ENCODE measurements around the gene CERKL.

CERKL gene

DNA sequence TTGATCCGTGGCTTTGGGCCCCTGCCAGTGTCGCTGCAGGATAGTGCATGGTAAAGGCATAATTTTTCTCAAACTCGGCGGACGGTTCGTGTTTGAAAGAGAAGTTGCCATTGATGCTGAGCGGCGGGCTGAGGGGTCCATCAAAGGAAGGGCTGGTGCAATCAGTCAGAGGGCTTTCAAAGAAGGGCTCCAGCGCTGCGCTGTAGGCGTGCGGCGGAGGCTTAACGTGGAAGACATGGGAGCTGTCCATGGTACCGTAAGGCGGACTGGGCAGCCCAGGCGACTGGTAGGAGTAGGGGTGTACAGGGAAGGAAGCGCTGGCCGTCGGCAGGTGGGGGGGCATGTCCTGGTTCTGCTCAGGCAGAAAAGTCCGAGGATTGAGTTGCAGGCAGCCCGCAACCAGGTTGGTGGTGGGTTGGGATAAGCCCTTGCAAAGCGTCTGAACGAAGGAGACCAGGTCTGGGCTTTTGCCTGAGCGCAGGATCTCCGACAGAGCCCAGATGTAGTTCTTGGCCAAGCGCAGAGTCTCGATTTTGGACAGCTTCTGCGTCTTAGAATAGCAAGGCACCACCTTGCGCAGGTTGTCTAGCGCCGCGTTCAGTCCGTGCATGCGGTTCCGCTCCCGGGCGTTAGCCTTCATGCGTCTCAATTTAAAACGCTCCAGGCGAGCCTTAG, 21.1 kb upstream of the CERKL start:
- DNase-seq, result no peak

DNA sequence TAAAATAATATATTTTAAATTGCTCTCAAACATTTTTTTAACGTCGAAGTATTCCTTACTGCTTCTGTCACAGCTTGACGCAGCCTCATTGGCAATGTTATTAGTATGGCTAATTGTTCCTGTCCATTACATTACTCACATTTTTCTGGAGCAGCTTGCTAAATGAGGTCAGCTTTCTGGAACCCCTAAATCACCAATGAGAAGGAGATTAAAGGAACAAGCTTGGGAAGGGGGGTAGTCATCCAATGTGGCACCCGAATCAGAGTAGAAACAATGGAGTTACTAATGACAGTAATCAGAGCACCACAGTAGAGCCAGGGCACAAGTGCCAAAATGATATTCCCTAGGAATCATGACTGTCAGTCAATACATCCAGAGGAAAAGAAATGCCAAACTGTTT, 18.3 kb upstream of the CERKL start:
- DNase-seq, result no peak

DNA sequence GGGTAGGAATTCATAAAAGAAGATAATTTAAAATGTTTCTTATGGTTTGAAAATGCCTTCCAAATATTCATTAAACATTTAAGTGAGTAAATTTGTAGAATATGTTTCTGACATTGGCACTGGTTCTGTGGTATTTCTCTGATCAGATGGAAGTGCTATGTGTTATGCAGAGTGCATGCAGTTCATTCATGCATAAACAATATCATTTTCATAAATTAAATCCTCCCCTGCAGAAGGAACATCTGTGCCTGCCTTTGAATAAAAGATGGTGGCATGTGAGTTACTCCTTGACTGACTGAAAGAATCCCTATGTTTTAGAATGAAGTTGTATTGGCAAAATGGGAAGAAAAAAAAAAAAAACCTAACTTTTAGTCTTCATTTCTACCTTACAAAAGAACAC, 17.6 kb upstream of the CERKL start:
- no peak for DNase-seq

DNA sequence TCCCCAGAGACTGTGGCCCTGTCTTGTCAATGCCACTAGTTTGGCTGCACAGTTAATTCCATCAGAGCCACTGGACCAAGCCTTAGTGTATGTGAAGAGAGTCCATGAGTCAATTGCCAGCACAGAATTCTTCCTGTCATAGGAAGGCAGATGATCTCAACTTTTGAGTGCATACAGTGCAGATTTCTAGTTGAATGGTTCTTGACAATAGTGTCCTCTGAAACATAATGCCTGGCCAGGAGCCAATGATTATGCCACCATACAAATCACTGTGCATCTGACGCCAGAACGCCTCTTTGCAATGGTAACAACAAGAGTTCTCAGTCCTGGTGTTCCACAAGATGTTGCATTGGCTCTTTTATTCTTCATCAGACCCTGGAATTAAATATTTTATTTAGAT, 16.3 kb upstream of the CERKL start:
- DNase-seq, result peak; percentile 58 to 71

DNA sequence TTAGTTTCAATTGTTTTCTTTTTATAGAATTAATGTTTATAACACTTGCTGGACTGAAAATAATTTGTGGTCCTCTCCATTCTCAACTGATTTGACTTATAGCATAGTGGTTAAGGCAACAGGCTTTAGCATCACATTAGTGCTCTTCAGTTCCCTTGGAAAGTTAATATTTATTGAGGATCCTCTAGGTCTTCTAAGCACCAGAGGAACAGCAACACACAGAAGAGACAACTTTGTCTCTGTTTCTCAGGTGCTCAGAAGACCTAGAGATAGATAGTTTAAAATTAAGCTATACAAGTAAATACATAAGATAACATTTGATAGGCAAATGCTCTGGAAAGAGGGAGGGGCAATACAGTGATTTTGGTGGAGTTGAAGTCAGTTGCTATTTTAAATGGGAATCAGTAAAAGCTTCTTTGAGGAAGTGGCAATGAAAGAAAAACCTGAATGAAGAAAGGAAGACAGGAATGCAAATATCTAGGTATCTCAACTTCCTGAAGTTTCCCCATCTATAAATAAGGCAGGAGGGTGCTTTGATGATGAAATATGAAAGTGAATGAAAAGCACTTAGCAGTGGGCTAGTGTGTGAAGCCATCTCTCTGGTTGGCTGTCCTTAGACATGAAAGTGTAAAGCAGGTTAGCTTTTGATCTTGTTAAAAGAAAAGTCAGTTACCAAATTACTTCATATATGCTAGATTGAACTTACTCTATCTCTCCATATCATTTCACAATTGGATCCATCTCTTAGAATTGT, 15.5 kb upstream of the CERKL start:
- no peak for DNase-seq

DNA sequence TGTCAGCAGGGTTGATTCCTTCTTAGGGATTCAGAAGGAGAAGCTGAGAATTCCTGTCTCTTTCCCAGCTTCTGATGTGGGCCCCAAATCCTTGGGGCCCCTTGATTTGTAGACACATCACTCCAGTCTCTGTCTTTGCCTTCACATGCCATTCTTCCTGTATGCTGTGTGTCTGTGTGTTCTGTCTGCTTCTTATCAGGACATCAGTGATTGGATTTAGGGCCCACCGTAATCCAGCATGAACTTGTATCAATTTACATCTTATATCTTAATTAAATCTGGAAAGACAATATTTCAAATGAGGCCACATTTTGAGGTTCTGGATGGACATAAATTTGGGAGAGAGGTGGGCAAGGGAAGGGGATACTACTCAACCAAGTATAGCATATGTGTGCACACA, 13.7 kb upstream of the CERKL start:
- no peak for DNase-seq

DNA sequence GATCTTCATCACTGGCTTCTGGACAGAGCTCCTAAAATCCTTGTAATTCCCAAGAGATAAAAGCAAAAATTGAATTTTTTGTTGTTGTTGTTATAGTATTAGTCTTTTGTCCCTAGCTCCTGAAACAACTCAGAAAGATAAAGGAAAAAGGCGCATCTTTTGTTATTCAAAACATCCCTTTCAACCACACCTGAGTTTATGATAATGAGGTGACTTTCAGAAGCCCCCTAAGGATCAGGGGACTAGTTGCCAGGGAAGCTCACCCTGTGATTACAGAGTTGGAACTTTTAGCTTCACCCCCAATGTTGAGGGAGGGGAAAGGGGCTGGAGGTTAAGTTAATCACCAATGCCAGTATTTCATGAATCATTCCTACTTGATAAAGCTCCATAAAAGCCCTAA, 10.3 kb upstream of the CERKL start:
- DNase-seq, result no peak

DNA sequence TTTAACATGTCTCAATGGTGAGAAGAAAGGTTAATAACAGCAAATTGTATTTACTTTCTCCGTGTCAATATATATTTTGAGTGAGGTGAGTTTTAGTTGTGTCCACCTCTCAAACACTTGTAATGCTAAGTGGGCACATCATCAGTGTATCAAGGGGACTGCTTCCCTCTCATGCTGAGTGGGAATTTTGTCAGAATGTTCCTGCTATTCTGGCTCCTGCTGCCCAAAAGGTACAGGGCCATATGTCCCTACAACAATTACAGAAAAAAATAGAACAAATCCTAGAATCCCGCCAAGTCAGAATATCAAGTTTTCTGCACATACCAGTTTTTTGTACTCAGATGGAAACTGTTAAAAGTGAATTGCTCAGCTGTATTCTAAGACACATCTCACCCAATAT, 5.4 kb upstream of the CERKL start:
- DNase-seq, result no peak

DNA sequence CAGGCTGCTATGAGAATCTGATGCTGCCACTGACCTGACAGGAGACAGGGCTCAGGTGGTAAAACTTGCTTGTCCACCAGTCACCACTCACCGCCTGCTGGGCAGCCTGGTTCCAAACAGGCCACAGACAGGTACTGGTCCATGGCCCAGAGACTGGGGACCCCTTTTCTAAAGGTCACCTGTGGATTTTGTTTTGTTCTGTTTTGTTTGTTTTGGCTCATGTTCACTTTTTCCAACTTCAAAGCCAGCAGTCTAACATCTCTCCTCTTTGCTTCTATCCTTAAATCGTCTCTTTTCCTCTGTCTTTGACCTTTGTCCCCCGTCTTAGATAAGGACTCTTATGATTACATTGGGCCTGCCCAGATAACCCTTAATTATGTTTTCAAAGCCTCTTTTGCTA, 3.3 kb upstream of the CERKL start:
- DNase-seq, result no peak

DNA sequence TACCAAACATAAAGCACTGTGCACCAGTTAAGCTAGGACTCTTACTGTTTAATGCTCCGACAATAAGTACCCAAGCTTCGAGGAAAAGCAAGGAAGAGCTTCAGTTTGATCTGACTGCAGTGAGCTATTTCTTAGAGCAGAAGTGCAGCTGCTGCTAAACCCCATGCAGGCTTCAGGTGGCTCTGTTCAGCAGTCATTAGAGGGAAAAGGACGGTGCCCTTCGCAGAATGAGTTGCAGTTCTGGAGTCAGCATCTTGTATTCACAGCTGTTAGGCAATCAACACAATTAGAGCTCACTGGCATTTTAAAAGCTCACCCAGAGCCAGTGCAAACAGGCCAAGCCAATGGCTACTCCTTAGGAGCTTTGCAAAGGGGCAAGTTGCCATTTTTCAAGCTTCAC, 1.5 kb upstream of the CERKL start:
- DNase-seq, result peak in 1 of 2 experiments; percentile 10

DNA sequence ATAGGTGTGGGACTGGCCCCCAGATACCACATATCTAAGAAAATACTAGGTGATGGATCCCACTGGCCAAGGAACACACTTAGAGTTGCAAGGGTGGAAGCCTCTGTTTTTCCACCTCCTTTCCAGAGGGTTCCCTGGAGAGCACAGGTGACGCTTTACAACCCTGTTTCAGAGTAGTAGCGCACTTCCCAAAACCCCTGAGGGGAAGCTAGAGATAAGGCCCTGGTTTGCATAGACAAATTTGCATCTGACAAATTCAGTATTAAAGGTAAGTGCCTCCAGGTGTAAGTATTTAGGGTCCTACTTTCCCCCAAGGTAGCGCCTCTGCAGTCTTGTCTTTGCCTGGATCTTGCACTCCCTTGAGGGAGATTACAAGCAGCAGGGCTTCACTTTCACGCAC, 474 bp upstream of the CERKL start:
- no peak for DNase-seq

DNA sequence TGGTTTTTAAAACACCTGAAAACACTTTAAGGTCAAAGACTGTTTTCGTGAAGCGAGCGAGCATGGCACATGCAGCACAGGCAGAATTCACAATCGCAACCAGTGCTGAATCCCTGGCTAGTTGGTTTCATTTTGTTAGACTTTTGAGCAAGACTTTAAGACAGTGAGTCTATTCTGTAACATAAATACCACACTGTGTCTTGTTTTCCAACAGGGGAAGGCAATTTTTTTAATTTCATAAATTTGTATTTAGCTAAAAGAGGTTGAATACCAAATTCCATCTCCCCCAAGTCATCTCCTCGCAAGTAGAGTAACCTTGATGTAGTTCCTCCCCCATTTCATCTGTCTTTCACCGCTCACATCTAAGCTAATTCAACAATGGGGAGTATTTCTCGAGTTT, 1.4 kb downstream of the CERKL start:
- no peak for DNase-seq

DNA sequence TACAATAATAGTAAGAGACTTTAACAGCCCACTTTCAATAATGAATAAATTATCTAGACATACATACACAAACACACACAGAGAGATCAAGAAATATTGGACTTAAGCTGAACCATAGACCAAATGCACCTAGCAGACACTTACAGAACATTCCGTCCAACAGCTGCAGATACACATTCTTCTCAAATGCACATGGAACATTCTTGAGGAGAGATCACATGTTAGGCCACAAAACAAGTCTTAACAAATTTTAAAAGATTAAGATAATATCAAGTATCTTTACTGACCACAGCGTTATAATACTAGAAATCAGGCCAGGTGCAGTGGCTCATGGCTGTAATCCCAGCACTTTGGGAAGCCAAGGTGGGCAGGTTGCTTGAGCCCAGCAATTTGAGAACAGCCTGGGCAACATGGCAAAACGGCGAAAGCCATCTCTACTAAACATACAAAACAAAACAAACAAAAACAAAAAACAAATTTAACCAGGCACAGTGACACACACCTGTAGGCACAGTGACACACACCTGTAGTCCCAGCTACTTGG, 7.4 kb downstream of the CERKL start:
- no peak for DNase-seq

DNA sequence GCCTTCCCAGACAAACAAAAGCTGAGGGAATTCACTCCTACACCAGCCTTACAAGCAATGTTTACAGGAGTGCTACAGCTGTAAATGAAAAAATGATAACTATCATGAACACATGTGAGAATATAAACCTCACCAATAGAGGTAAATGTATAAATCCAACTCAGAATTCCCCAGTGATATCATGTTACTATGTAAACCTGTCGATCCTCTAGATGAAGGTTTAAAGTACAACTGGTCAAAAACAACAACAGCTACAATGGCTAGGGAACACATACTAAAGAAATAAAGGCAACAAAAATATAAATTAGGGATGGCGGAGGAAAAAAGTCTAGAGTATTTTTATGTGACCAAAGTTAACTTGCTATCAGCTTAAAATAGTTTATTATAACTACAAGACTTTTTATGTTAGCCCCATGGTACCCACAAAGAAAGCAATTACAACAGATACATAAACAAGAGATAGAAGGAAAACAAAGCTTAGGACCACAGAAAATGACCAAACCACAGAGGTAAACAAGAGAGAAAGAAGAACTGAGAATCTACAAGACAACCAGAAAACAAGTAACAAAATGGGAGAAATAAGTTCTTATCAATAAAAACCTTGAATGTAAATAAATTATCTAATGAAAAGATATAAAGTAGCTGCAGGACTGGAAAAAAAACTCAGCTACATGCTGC, 8.3 kb downstream of the CERKL start:
- no peak for DNase-seq

DNA sequence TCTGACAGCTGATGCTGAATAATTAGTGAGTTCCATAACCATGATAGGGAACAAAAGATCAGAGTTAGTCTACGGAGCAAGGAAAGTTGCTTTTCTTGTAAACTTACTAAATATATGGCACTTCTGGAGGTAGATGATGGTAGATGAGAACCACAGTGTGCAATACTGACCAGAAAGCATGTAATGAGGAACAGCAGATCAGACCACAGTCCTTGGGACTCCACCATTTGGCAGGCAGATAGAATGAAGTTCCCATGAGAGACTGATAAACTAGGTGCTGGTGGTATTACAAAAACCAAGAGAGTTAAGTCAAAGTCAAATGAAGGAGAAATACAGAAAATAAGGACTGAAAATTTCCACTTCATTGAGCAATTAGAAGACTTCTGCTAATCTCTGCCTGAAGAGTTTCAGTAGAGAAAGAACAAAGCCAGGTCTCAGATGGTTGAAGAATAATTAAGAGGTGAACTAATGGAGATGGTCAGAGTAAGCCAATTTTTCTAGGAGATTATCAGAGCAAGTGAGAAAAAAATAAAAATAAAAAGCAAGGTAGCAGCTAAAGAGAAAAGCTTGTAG, 10.4 kb downstream of the CERKL start:
- DNase-seq, result no peak

DNA sequence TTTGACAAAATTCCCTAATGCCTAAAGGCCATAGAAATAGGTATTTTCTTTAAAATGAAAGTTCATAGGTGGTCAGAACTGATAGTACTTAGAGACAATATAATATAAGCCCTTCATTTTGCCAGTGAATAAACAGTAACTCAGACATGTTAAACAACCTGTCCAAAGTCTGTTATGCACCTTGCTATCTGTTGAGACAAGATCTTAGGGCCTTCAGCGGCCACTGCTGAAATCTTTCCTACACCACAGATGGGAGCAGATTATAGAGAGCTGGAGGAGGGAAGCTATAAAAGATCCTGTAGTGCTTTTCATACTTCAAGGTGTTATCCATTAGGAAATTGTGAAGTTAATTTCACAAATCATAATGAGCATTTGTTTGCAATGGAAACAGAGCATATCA, 13.8 kb downstream of the CERKL start:
- no peak for DNase-seq

DNA sequence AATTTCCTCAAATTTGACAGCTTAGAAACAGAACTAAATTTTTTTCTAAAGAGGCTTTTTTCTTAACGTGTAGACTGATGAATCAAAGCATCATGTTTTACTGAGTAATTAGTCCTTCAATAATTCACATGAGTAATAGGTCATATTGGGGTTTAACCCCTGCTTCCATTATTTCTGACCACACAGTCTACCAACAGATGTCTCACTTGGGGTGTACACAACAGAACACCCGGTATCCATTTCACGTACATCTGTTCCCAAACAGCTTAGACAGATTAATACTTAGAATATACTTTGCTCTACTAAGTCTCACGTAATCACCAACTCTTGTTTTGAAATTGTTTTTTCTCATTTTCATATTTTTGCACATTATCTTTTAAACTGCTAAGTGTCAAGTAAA, 14.8 kb downstream of the CERKL start:
- no peak for DNase-seq

DNA sequence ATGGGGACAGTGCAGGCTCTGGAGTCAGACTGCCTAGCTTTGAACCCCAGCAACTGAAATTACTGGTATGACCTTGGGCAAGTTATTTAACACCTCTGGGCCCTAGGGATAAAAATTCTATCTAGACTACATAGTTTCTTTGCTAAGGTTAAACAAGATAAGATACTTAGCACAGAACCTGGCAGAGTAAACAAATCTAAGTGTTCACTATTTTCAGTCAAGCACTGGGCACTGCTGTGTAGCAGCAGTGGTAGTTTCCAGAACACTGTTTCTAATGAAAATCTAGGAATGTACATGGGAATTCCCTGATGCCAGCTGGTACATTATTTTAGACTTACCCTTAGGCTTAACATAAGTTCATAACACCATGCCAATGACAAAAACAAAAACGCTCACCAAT, 17.2 kb downstream of the CERKL start:
- no peak for DNase-seq

DNA sequence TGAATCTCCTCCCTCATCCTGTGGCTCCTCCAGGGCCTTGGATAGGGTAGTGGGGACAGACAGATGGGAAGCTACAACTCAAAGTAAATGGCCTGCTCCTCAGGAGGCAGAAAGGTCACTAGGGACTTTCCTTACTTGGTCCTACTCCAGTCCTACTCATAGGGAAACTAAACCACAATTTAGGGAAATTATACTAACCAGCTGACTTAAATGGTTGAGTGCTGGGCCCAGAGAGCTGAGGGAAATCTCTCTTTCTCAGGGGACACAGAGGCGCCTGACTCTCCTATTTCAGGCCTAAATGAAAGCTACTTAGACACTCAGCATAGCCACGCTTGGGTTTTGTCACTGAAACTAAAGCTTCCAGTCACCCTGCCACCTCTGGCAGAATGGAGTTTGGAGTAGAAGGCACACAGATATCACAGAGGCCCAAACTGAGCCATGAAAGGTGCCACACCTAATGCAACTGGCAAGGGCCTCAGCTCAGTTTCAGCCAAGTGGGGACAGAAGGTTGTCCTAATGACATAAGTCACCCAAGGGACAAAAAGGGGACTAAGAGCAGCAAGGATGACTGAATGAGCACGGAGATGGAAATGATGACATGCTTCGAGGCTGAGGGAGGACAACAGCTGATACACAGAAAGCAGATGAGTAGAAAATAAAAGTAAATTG, 24.0 kb downstream of the CERKL start:
- DNase-seq, result no peak

DNA sequence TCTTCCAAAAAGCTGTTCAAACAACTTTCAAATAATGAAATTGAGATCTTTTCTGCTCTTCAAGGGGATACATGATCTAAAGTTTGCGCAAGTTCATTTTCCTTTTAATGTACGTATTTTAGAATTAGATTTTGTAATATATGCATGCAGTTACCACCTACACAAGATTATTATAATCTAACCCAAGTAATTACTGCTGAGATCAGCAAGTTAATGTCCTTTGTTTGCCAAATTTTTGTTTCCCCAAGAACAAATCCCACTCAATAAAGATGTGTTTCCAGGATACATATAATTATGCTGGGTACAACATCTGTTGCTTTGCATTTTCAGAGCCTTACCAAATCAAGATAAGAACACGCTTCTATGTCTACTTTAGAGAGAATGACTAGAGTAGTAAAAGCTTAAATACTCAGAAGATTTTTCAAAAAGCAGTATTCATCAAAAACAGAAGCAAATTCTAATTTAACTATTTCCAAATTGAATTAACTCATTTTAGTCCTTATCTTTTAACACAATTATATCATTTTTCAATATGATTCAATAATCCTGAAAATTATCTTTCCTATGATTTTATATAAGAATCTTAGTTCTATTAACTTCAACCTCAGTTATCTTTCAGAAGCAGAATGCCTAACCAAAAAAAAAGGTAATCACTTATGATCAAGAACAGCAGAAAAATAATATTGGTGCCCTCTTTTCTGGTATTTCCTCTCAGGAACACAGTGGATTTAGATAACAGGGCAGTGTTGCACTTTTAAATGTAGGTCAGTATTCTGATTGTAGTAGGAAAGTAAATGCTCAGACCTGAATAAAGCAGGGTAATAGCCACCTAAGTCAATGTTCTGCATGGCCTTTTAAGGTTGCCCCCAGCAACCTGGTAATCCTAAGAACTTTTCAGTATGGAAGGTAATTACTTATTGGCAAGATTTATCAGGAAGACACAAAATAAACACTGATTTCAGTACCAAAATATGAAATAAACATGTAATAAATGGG, 28.0 kb downstream of the CERKL start:
- DNase-seq, result no peak

DNA sequence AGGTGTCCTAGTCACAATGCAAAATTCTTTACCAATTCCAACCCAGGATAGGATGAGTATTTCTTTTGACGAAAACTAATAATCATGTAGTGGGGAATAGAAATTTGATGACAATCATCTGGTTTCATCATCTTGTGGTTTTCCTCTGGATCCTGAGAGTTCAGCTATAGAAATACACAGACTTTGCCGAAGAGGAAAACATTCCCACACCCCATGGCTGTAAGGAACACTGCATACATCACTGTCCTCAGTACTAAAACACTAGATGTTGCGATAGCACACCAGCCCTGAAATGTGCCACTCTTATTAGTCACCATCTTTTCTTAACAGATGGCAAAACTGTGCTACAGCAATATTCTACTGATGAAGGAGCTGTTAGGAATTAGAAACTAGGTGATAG, 29.4 kb downstream of the CERKL start:
- DNase-seq, result no peak

DNA sequence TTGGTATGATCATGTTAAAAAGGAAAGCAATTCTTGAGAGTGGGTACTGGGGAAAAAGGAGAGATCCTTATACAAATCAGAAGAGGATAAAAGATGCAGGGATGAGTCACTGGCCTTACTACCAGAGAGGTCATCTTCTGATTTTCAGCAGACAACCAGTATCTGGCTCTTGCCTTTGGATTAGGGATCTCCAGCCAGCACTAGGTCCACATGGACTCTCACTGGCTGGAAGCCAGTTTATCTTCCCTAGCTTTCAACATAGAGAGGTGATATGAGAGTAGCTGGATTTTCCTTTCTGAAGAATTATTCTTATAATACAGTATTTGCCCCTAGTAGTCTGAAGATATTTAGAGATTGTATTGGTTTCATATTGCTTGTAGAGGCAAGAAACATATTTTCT, 30.2 kb downstream of the CERKL start:
- no peak for DNase-seq

All from SHP77 (cell line).